ENCODE measurements around the gene ATP8A1.
A peak's percentile ranks its signal among the peaks of the same experiment; 100 is the strongest.

Gene ATP8A1

DNA sequence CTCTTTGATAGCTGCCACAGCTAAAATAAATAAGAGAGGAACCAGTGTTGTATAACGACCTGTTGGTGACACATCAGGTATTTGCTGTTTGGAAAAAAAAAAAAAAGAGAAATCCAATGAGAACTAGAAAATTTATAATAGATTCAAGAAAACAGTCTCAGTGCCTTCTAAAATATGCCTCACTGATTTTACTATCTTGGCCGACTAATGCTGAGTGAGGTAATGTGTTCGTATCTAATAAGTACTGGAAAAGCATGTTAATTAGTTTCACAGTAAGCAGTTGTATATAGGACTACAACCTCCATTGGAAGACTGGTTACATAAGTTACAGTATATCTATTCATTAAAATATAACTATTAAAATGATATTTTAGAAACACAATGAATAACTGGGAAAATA, 32.4 kb downstream of the ATP8A1 start:
- no peak for DNase-seq

DNA sequence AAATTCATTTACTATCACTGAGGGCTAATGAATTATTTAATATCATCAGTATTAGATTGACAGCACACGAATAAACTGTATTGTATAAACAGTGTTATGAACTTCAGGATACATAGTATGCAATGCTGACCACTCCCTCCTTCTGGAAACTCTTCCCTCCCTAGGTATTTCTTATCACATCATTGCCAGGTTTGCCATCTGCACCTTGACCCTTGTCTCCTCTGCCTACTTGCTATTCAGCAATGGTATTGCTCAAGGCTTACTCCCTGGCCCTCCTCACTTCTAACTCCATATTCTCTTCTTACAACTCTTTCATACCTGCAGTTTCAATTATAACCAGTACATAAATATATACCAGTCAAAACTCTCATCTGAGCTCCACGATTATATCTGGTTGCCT, 38.9 kb downstream of the ATP8A1 start:
- DNase-seq, result no peak

DNA sequence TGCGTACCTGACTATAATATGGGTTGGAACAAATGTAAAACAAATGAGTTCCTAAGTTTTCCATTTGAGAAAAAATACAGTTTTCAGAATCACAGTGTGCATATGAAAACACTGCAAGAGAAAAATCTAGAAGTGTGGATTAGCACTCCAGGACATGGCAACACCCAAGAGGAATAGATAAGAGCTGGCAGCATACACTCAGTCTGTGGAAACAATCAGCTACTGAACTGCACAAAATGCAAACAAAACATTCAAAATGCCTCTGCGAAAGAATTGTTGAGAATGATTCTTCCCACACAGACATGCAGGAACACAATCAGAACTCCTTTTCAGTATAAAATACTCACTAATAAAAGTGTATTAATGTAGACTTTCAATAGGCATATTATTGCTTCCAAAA, 39.9 kb downstream of the ATP8A1 start:
- no peak for DNase-seq

DNA sequence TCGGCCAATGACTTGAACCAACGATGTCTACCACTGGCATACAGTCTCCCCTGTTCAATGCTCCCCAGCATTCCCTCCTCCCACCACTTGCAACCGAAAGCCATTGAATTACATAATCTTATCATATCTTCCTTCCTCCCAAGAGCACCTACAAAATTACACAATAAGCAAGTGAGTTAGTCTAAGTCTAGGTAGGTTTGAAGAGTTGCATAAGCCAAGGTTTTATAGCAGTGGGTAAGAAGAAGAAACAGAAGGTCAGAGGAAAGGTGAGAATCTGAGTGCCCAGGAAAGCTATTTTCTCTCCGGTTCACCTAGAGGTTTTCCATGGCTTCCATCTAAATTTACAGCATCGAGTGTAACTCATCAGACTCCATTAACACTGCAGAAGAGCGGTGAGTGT, 40.3 kb downstream of the ATP8A1 start:
- no peak for DNase-seq

DNA sequence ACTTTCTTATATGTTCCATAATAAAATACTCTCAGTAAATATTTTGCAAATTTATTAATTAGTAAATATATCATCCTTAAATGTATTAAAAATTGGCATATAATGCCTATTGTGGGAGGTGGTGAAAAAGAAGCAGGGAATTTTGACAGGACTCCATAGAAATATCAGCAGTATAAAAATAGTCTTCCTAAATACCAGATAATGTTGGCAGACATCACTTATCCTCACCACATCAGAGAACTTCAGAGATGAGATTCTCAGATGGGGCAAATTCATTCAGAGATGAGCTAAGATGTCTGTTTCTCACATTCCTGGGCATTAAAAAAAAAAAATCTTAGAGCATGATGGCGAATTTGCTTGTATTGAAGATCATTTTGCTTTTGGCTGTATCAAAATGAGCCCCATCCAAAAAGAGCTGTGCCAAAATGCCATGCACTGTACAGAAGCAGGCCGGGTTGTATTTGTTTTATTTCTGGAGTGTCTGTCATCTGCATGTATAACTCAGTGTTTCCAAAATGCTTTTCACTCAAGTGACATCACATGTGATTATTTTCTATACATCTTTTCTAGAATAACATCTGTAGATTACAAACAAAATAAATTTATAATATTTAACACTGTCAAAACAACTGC, 41.7 kb downstream of the ATP8A1 start:
- no peak for DNase-seq

DNA sequence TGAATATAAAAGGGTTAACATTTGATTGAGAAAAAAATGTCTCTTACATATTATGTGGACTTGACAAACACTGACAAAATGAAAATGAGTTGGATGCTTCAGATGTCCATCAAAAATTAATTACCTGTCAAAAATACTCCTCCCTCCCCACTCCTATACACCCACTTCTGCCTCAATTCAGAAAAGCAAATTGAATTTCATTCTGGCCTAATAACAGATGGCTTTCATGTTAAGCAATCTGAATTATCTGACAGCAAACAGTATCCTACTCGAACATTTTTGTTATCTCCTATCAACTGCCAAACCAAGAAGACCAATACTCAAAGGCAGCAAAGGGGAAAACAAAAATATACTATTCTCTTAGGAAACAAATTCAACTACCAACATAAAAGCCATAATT, 44.0 kb downstream of the ATP8A1 start:
- DNase-seq, result no peak

DNA sequence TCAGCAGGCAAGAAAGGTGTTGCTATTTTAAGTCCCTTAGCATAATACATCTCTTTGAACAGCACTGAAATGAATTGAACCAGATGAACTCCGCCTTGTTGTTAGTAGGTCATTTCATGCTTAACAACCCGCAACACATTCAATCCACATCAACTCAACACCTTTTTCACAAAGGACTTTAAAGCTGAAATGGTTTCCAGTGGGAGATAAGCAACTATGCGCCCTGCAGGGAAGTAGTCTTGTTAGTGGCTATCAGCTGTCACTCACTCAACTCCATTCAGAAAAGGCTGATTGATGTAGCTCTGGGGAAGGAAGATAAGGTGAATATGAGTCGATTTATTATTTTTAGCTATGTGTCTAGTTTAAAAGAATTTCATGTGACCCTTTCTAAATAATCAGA, 46.0 kb downstream of the ATP8A1 start:
- no peak for DNase-seq

DNA sequence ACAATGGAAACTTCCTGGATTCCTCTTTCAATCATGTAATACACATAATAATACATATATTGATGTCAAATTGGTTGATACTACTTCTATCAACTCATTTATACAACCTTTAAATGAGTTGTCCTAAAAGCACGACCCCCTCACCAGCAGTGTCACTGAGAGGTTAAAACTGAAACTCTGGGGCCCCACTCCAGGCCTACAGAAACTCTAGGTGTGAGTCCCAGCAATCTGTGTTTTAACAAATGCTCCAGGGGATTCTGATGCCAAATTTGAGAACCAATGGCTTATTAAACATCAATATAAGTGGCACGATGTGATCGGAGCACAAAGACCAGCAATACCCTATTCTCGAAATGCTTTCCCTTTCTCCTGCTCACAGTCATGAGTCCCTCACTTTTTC, 47.9 kb downstream of the ATP8A1 start:
- DNase-seq, result no peak

DNA sequence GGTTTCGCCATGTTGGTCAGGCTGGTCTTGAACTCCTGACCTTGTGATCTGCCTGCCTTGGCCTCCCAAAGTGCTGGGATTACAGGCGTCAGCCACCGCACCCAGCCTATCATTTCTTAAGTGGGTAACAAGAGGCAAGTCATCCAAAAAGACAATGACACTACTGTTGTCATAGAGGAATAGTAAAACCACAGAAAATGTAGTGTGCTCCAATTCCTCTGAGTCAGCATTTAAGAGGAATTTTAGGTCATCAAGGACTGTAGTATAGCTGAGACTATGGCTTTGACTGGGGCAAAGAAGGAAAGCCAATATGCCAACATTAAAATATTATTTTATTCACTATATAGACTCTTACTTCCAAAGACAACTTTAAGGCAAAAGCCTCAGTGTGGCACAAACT, 48.4 kb downstream of the ATP8A1 start:
- DNase-seq, result no peak

DNA sequence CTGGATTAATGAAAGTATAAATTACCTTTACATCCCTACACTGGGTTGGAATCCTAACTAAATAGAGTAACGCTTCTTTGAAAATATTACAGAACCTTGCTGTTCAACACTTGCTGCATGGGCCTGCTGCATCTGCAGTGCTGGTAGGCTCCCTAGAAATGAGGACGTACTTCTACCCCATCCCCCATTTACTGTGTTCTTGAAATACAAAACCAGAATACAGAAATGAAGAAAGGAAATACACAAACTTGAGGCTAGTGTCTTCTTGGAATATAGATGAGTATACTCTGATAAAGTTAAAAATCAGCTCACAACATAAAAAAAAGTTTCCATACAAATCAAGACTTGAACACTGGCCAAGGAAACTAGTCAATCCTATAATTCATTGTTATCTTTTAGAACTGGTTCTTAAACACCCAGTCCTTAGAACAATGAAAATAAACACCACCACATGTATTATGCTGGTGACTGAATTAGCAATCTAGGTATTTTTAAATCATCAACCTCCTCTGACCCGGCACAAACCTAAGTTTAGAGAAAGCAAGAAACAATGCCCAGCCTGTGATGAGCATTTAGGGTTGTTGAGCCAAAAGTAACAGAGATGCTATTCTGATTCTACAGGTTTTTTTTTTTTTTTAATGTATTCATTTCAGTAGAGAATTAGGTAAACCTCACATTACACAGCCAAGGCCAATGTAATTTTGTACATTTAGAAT, 49.7 kb downstream of the ATP8A1 start:
- no peak for DNase-seq

DNA sequence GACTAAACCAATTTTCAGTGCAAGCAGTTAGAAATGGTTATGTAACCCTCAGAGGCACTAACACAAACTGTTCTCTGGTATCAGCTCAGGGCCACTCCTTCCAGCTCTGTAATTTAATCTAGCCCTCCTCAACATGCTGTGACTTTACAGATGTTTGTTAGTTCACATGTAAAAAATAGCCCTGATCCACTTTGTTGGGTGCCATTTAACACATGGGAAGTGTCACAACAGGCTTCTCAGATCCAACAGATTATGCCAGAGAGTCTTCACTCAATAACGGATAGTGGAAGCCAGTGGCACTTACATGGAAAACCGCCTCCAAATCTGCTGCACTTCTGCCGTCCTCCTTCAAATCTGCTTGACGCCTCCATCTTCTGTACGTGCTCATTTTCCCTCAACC, 51.6 kb downstream of the ATP8A1 start:
- DNase-seq, result no peak

DNA sequence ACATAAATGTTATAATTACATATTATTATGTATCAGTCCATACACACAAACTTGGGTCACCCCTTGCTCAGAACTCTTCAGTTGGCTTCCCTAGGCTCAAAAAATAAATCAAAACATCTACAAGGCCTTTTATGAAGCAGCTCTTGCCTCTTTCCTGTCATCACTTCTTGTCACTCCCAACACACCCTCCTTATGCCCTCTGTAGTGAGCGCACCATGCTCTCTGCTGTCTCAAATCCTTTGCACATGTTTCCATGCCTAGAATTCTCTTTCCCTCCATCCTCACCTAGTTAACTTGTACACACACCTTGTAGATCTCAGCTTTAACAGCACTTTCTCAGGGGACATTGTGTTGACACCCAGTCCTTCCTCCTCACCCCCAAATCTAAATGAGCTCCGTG, 53.0 kb downstream of the ATP8A1 start:
- no peak for DNase-seq

DNA sequence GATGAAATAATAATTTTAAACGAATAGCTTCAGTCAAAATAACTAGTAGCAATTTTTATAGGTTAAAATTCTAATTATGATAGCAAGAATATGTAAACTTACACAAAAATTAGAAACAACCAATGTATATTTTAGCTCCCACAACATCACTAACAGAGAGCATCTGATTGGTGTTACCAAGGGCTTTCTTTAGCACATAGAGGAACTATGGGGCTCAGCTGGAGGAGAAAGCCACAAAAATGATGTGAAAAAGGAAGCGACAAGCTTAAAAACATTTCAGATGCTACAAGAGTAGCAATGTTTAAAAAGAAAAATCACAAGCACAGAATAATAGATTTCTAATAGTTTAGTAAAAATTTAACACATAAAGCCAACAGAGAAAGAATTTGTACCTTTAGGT, 56.3 kb downstream of the ATP8A1 start:
- no peak for DNase-seq

DNA sequence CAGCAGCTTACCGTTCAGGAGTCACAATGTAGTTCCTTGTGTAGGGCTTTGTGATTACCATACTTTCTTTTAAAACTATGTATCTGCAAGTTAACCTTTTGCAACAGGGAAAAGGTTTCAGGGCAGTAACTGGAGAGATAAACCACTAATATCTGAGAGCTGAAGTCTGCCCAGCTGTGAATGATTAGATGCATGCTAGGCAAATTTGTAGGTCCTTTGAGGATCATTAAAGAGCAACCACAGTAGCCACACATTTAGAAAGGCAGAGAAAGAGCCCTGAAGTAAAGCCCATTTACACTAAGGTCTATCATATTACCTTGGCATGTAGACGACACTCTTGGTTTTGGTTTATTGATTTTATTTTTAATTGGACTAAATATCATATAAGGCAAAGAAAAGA, 60.0 kb downstream of the ATP8A1 start:
- no peak for DNase-seq

DNA sequence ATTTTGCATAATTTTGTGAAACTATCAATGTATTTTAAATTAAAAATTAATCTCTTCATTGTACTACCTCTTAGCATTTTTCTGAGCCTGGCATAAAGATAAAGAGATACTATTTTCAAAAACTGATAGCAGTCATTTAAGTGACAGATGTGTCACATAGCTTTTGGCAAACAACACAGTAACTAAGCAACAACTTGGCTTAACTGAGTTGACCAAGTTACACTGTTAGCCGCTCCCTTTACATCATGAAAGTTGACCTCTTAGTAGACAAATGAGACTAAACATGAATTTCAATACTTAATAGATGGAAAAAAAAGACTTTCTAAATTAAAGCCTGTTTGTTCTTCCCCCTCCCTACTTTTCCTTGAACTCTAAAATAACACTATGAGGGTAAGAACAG, 62.0 kb downstream of the ATP8A1 start:
- DNase-seq, result no peak

DNA sequence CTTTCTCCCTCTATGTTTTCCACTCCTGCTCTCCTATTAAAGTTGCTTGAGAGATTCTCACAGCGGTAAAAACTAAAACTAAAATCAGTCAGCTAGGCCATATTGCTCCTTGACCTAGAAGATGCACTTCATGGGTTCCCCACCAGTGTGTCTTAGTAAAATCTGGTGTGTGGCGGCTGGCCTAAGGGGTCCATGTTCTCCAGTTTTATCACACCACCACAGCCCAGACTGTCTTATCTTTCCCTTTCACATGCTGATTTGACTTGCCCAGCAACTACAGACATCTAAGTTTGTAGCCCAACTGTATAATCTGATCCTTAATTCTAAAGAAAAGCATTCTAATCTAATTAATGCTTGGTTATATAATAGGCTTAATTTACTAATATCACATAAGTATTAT, 68.0 kb downstream of the ATP8A1 start:
- DNase-seq, result no peak

DNA sequence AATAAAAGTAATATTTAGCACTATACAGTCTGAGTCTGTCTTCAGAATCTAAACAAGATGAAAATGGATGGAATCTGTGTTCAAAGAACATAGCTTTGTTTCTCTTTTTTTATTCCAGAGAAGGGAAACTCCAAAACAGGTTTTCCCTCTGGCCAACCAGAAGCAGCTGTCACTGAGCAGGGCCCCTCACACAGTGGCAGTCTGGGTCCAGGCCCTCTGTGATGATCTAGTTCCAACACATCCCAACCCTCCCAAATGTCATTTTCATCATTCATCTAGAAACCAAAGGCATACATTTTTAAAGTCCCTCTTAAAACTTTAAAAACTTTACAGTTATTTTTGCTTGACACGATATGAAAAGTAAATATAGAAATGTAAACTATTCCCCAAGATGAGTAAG, 70.1 kb downstream of the ATP8A1 start:
- no peak for DNase-seq

DNA sequence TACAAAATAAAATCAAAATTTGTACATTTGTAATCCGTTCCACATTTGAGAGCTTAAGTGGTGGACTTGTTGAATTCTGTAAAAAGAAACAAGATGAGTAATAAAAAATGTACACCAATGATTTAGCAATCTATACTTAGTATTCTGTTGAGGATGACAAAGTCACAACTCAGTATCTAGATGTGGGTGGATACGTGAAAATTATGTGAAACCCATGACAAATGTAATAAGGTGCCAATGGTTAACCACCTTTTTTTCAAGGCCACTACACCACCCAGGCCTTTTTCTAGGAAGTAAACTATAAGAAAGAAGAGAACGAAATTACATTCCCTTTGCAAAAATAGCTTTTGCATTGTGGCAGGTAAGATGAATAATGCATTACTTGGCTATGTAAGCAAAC, 77.0 kb downstream of the ATP8A1 start:
- no peak for DNase-seq

DNA sequence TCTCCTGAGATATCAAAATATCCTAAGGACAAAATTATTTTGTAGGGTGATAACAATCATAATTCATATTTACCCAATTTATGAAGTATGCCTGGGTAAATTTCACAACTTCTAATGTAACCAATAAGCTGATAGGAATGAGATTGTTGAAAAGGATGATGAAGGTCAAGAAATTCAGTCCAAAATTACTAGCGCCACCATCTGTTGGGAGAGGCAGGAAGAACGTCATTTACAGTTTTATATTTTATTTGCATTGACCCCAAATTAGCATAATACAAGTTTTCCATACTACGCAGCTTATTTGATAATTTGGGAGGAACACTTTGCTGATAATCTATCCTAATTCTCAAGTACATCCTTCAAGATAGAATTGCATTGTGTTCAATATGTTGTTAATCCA, 78.7 kb downstream of the ATP8A1 start:
- DNase-seq, result no peak

DNA sequence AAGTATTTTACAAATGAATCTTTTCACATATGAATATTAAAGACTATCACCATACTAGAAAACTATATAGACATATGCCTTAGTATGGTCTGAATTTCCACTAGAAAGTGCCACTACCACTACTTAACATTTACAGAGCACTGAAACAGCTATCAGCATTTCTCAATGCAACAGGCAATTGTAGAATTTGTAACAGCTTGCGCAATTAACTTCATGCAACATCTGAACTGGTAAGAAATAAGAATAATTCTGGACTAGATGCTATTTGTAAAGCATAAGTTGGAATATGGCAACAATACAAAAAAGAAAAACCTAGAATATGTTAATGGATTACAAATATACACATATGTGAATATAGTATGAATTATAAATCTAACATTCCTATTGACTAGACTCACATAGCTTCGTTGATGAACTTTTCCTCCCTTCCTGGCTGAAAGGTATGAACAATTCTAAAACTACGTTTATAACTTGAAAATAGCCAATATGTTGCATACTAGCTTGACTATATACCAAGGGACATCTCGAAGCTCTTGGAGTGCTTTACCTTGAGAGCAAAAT, 82.0 kb downstream of the ATP8A1 start:
- DNase-seq, result no peak

DNA sequence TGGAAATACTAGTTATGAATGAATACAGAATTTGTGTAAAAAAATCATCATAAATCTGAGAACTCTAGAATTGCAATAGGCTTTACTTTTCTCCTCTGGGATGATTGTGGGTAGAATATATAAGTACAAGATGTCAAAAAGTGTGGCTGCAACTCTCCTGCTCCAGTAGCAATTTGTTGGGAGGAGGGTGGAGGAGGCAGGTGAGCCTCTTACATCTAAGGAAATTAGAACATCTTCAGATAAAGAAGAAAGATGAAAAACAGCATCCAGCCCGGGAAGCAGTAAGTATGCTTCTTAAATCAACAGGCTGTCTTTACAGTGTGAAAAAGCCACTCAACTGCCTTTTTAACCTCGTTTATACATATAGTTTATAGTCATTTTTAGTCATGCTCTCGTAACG, 83.7 kb downstream of the ATP8A1 start:
- DNase-seq, result no peak

DNA sequence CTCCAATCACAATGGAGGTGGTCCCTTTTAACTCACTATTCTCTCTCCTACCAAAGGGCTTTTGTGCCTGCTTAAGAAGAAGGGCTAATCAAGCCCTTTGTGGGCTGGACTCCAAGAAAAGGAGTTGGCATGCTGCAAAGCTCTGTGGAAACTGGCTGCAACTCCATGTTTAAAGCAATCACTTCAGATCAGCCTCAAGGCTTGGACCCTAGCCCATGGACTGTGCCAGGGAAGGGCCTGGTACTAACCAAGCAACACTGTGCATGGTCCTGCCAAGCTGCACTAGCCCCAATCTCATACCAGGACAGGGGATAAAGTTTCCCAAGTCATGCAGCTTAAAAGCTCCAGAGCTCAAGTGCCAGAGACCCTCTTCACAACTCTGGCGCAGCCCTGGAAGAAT, 86.7 kb downstream of the ATP8A1 start:
- DNase-seq, result peak; percentile 13

DNA sequence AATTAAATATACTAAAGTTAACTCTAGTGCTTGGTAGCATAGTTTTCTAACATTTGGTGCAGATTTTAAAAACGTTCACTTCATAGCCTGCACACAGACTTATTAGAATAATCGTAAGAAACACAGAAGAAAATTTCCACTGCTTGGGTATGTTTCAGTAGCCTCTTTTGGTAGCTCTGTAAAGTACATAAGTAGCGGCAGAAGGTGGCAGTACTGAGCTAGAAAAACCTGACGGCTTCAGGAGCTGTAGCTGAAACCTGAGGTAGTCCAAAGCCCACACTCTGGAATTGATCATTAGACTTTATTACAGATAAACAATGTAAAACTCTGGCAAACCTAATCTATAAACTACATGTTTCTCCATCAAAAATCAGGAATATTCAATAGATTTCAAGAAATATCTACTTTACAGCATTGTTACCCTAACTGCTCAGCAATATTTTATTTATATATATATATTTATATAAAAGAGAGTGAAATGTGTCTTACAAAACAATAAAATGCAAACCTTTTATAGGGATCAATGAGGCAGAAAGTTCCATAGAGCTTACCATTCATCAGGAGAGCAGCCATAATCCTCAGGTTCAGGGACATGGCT, 88.2 kb downstream of the ATP8A1 start:
- DNase-seq, result peak; percentile 86

DNA sequence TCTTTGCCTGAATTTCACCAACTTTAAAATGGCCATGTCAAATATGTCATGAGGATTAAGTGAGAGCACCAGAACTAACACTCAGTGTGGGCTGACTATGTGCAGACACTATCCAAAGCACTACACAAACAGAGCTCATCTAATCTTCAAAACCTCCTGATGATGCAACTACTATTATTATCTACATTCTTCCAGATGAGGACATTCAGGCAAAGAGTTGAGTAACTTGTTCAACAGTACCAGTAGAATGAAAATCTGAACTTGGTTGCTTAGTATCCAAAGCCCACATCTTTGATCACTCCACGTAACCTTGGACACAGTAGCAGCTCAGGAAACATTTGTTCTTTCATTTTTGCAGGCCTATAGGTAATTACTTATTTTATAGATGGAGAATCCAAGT, 90.1 kb downstream of the ATP8A1 start:
- DNase-seq, result no peak

Measured in eye (tissue), 1 donor.